ENCODE measurements around the gene ALDH1A1. TPM values are rescaled to one million over a fixed set of nuclear protein-coding genes. Genes with fewer than 3 reads are reported as not detected.

ALDH1A1 gene
- total and polyA plus RNA-seq, 2 of the 8 experiments (the other 6 are each of a cell fraction or from before 2014, with no cell fraction given): 0.50 to 0.82 TPM

- Histone ChIP-seq H3K23me2 (ENCODE audit: low read depth, low read length) (no peaks in the 10 kb centered on the region), H3K4me1 (replicated peaks in 1 of 4; ENCODE audit: control insufficient read depth in 3 of 4, insufficient read depth in 4 of 4, low read length in 3 of 4) (no peaks in the 10 kb centered on the region), H2AK5ac (ENCODE audit: low read depth, low read length) (no peak overlapping the region), H3K4me2 (ENCODE audit: insufficient read depth in 1 of 2, low read depth in 2 of 2, low read length in 2 of 2) (no peak overlapping the region), H3K9ac (replicated peaks in 1 of 4; ENCODE audit: extremely low read depth in 1 of 4, low read depth in 3 of 4, low read length in 3 of 4) (no peak overlapping the region), H2BK5ac (ENCODE audit: low read depth, low read length) (no peak overlapping the region), H3K56ac (replicated peaks; ENCODE audit: insufficient read length, low read depth, low read length) (no peak overlapping the region), H3K23ac (ENCODE audit: insufficient read length) (no peak overlapping the region), H2AFZ (ENCODE audit: low read length) (no peak overlapping the region), H3K27ac (ENCODE audit: low read depth, low read length) (no peak overlapping the region), H4K5ac (ENCODE audit: insufficient read length, low read depth, low read length) (no peak overlapping the region), H4K8ac (ENCODE audit: extremely low read depth, insufficient read depth, low read length) (no peak overlapping the region), H2BK120ac (replicated peaks; ENCODE audit: low read depth, low read length) (no peak overlapping the region), H2BK15ac (ENCODE audit: low read length) (no peak overlapping the region), H3K79me1 (ENCODE audit: low read depth, low read length) (no peaks in the 10 kb centered on the region), H3K4ac (replicated peaks; ENCODE audit: insufficient read length, low read depth, low read length) (no peak overlapping the region), H3K79me2 (ENCODE audit: control insufficient read depth in 1 of 2, insufficient read depth in 2 of 2, low read length in 2 of 2) (no peaks in the 10 kb centered on the region), H4K91ac (replicated peaks; ENCODE audit: insufficient read length, low read length) (no peak overlapping the region), H3K36me3 (ENCODE audit: control insufficient read depth in 2 of 4, insufficient read depth in 4 of 4, low read length in 3 of 4) (no peaks in the 10 kb centered on the region), H4K20me1 (replicated peaks in 1 of 2; ENCODE audit: control insufficient read depth in 1 of 2, insufficient read depth in 2 of 2, low read length in 2 of 2) (no peaks in the 10 kb centered on the region), H3K18ac (ENCODE audit: extremely low read depth, low read length) (no peak overlapping the region), H3K14ac (ENCODE audit: insufficient read length) (no peak overlapping the region), H3K27me3 (replicated peaks in 1 of 4; ENCODE audit: control insufficient read depth in 3 of 4, extremely low read depth in 1 of 4, insufficient read depth in 3 of 4, low read length in 3 of 4) (no peaks in the 10 kb centered on the region), H3K4me3 (ENCODE audit: extremely low read depth in 1 of 4, insufficient read depth in 2 of 4, low read depth in 3 of 4, low read length in 4 of 4) (no peak overlapping the region), H2BK12ac (ENCODE audit: low read depth, low read length) (no peak overlapping the region), H3K9me3 (ENCODE audit: insufficient read depth in 2 of 2, low read depth in 1 of 2, low read length in 1 of 2) (no peaks in the 10 kb centered on the region), H2BK20ac (ENCODE audit: low read length) (no peak overlapping the region)
- TF ChIP-seq SP4 (IDR thresholded peaks at IDR 0.05; ENCODE audit: low read length) (no peak), JUN (IDR thresholded peaks at IDR 0.05; ENCODE audit: low read depth, low read length) (no peak)
- POLR2A ChIA-PET (ENCODE audit: partially characterized antibody): no interaction called here
- 94% methylated on average over 4 of the region's 4 CpGs; no CpG with 5 or more reads in 1 of the 2 experiments for WGBS, 2 experiments (ENCODE audit: extremely low coverage in 1 of 2, insufficient coverage in 1 of 2, insufficient read length in 1 of 2, insufficient replicate concordance in 2 of 2, low coverage in 1 of 2, low lambda C conversion rate in 2 of 2, missing lambda C conversion rate in 1 of 2)
- DNase-seq (ENCODE audit: low read depth in 1 of 2, low spot score in 2 of 2): no peak
- FAIRE-seq: no peak
- CTCF ChIA-PET (ENCODE audit: partially characterized antibody): interaction anchor here (5.2 kb wide), 1 partner anchor 15 kb away, joined by 32 read pairs; the partner anchor contains the start of gene ALDH1A1
Observed at GRCh38 chr9:72935595-72935994, 17.3 kb downstream of the ALDH1A1 start.

All from H1 (cell line).